ENCODE results near the gene RPS28.
"Not testable (repeated sequence)": the region's sequence is repeated elsewhere in the genome, so short reads cannot be mapped to it uniquely, and the experiment has no call there.

Gene RPS28

GRCh38 chr19:8321067-8321985 lies at the start of gene RPS28, which contains the start of gene NDUFA7:
RPS28 (plus strand) TSS chr19:8321496; CDS start chr19:8321531, 35 bp downstream.
NDUFA7 (minus strand) TSS chr19:8321375; CDS start chr19:8321358, 17 bp downstream.
- peak; percentile 92 for DNase-seq

- not testable (repeated sequence) for DNase-seq
Observed at GRCh38 chr19:8276508-8276907, 44.8 kb upstream of the RPS28 start.

- DNase-seq = not testable (repeated sequence)
Observed at GRCh38 chr19:8291337-8291736, 30.0 kb upstream of the RPS28 start.

- no peak for DNase-seq
Observed at GRCh38 chr19:8302357-8302691, 19.0 kb upstream of the RPS28 start.

GRCh38 chr19:8302734-8303133 lies 18.6 kb upstream of the RPS28 start:
- DNase-seq = no peak

GRCh38 chr19:8304841-8305621 lies 16.3 kb upstream of the RPS28 start:
- DNase-seq = no peak

GRCh38 chr19:8305798-8306197 lies 15.5 kb upstream of the RPS28 start:
- no peak for DNase-seq

GRCh38 chr19:8306235-8307054 lies 14.9 kb upstream of the RPS28 start:
- DNase-seq = no peak

- DNase-seq = no peak
Observed at GRCh38 chr19:8307400-8307964, 13.8 kb upstream of the RPS28 start.

- DNase-seq = peak; percentile 86
Observed at GRCh38 chr19:8307965-8308866, 13.1 kb upstream of the RPS28 start, which contains the start of gene CD320. CD320 (minus strand) TSS chr19:8308358; CDS start chr19:8308290, 68 bp downstream.

GRCh38 chr19:8308891-8309291 lies 12.4 kb upstream of the RPS28 start:
- no peak for DNase-seq

- no peak for DNase-seq
Observed at GRCh38 chr19:8310342-8311055, 10.8 kb upstream of the RPS28 start.

GRCh38 chr19:8311461-8312260 lies 9.6 kb upstream of the RPS28 start:
- no peak for DNase-seq

GRCh38 chr19:8314981-8315640 lies 6.2 kb upstream of the RPS28 start:
- not testable (repeated sequence) for DNase-seq

- DNase-seq = no peak
Observed at GRCh38 chr19:8316351-8317125, 4.8 kb upstream of the RPS28 start.

GRCh38 chr19:8318835-8319234 lies 2.5 kb upstream of the RPS28 start:
- not testable (repeated sequence) for DNase-seq

GRCh38 chr19:8319807-8320520 lies 1.3 kb upstream of the RPS28 start:
- no peak for DNase-seq
